HEK293 (cell line): Measurements from ENCODE around the gene IL17REL.
A peak's percentile ranks its signal among the peaks of the same experiment; 100 is the strongest.

ENCODE experiments used
- CTCF ChIA-PET: fragments of 350-600 bp; formaldehyde crosslinking; extraction: SDS; loops from one replicate; lab custom pipeline; 2021; ENCODE audit warnings: antibody characterized with exemption; lab: Yijun Ruan, JAX
- POLR2A ChIA-PET: fragments of 300-600 bp; formaldehyde crosslinking; extraction: SDS; loops from one replicate; lab custom pipeline; 2020; ENCODE audit warnings: antibody characterized with exemption, inconsistent platforms; lab: Yijun Ruan, JAX
- H3K27ac ChIP-seq: fragments of 200-500 bp; sonication (Bioruptor generic); 2 replicates; pipeline ENCODE4 v1.5.1; 2014; ENCODE audit warnings: low read depth, low read length, control low read depth, inconsistent platforms; ENCODE audit errors: extremely low read depth
- H3K36me3 ChIP-seq, 2 experiments: fragments of 200-500 bp in 1 of 2; sonication (Bioruptor generic) in 1 of 2; 1 replicate in 1 of 2; 2 replicates in 1 of 2; pipeline ENCODE4 v1.5.1; 2014 to 2017; ENCODE audit warnings: inconsistent platforms in 2 of 2, low read length in 2 of 2; ENCODE audit not compliant: control insufficient read depth in 2 of 2, insufficient read depth in 1 of 2
- H3K4me1 ChIP-seq: fragments of 200-500 bp; sonication (Bioruptor generic); 2 replicates; pipeline ENCODE4 v1.5.1; 2014; ENCODE audit warnings: mild to moderate bottlenecking, low read length, inconsistent platforms; ENCODE audit not compliant: control insufficient read depth, insufficient read depth
- H3K4me3 ChIP-seq: 2 replicates; pipeline ENCODE4 v1.5.1; 2011; ENCODE audit warnings: low read depth, mild to moderate bottlenecking, control low read depth, low read length, moderate library complexity
- H3K9me3 ChIP-seq: fragments of 200-500 bp; sonication (Bioruptor generic); 2 replicates; pipeline ENCODE4 v1.5.1; 2014; ENCODE audit warnings: low read depth, low read length, inconsistent platforms; ENCODE audit not compliant: control insufficient read depth, insufficient read depth
- ATF2 ChIP-seq: fragments of 450-650 bp; formaldehyde crosslinking; IDR thresholded peaks from 2 replicates; pipeline ENCODE4 v1.5.1; 2016; ENCODE audit warnings: missing biosample characterization, missing genetic modification characterization, low read depth
- BCL11A ChIP-seq: fragments of 450-650 bp; formaldehyde crosslinking; IDR thresholded peaks from 2 replicates; pipeline ENCODE4 v1.5.1; 2016; ENCODE audit warnings: low read depth, missing biosample characterization, missing genetic modification characterization
- EGR2 ChIP-seq: fragments of 450-650 bp; formaldehyde crosslinking; IDR thresholded peaks from 2 replicates; pipeline ENCODE4 v1.5.1; 2016; ENCODE audit warnings: low read depth, missing biosample characterization, missing genetic modification characterization
- GLIS1 ChIP-seq: fragments of 450-650 bp; formaldehyde crosslinking; IDR thresholded peaks from 2 replicates; pipeline ENCODE4 v1.5.1; 2016; ENCODE audit warnings: missing biosample characterization, missing genetic modification characterization
- GLIS2 ChIP-seq: fragments of 450-650 bp; formaldehyde crosslinking; IDR thresholded peaks from 2 replicates; pipeline ENCODE4 v1.5.1; 2016; ENCODE audit warnings: missing biosample characterization, missing genetic modification characterization
- OSR2 ChIP-seq: fragments of 450-650 bp; formaldehyde crosslinking; IDR thresholded peaks from 2 replicates; pipeline ENCODE4 v1.5.1; 2016; ENCODE audit warnings: missing biosample characterization, missing genetic modification characterization
- SCRT2 ChIP-seq: fragments of 450-650 bp; formaldehyde crosslinking; IDR thresholded peaks from 2 replicates; pipeline ENCODE4 v1.5.1; 2016; ENCODE audit warnings: missing biosample characterization, missing genetic modification characterization
- ZBTB44 ChIP-seq: fragments of 450-650 bp; IDR thresholded peaks from 2 replicates; pipeline ENCODE4 v1.5.1; 2018; ENCODE audit warnings: missing biosample characterization, mild to moderate bottlenecking, missing genetic modification characterization
- ZBTB49 ChIP-seq: fragments of 450-650 bp; formaldehyde crosslinking; IDR thresholded peaks from 2 replicates; pipeline ENCODE4 v1.5.1; 2016; ENCODE audit warnings: missing biosample characterization, missing genetic modification characterization, low read depth
- ZFHX2 ChIP-seq: fragments of 450-650 bp; formaldehyde crosslinking; conservative IDR thresholded peaks from 2 replicates; pipeline ENCODE4 v1.5.1; 2016; ENCODE audit warnings: missing biosample characterization, missing genetic modification characterization
- ZNF112 ChIP-seq: fragments of 450-650 bp; formaldehyde crosslinking; IDR thresholded peaks from 2 replicates; pipeline ENCODE4 v1.5.0; 2017; ENCODE audit warnings: missing biosample characterization, missing genetic modification characterization
- ZNF133 ChIP-seq: fragments of 450-650 bp; formaldehyde crosslinking; IDR thresholded peaks from 2 replicates; pipeline ENCODE4 v1.5.1; 2016; ENCODE audit warnings: missing biosample characterization, missing genetic modification characterization
- ZNF148 ChIP-seq: fragments of 450-650 bp; formaldehyde crosslinking; IDR thresholded peaks from 2 replicates; pipeline ENCODE4 v1.5.0; 2017; ENCODE audit warnings: missing biosample characterization, missing genetic modification characterization, borderline replicate concordance
- ZNF174 ChIP-seq: fragments of 450-650 bp; formaldehyde crosslinking; IDR thresholded peaks from 2 replicates; pipeline ENCODE4 v1.5.0; 2017; ENCODE audit warnings: missing biosample characterization, mild to moderate bottlenecking, missing genetic modification characterization
- ZNF423 ChIP-seq: fragments of 450-650 bp; formaldehyde crosslinking; IDR thresholded peaks from 2 replicates; pipeline ENCODE4 v1.5.1; 2016; ENCODE audit warnings: missing biosample characterization, missing genetic modification characterization
- ZNF514 ChIP-seq: fragments of 450-650 bp; formaldehyde crosslinking; IDR thresholded peaks from 2 replicates; pipeline ENCODE4 v1.5.1; 2016; ENCODE audit warnings: missing biosample characterization, missing genetic modification characterization
- ZNF549 ChIP-seq: fragments of 450-650 bp; IDR thresholded peaks from 2 replicates; pipeline ENCODE4 v1.5.1; 2018; ENCODE audit warnings: missing biosample characterization, missing genetic modification characterization, mild to moderate bottlenecking, inconsistent platforms, moderate library complexity
- ZNF623 ChIP-seq: fragments of 450-650 bp; formaldehyde crosslinking; IDR thresholded peaks from 2 replicates; pipeline ENCODE4 v1.5.1; 2016; ENCODE audit warnings: missing biosample characterization, missing genetic modification characterization
- ZNF664 ChIP-seq: fragments of 450-650 bp; formaldehyde crosslinking; IDR thresholded peaks from 2 replicates; pipeline ENCODE4 v1.5.1; 2016; ENCODE audit warnings: missing biosample characterization, missing genetic modification characterization
- ZNF785 ChIP-seq: fragments of 450-650 bp; formaldehyde crosslinking; IDR thresholded peaks from 2 replicates; pipeline ENCODE4 v1.5.1; 2016; ENCODE audit warnings: missing biosample characterization, missing genetic modification characterization
- ZNF837 ChIP-seq: fragments of 450-650 bp; formaldehyde crosslinking; IDR thresholded peaks from 2 replicates; pipeline ENCODE4 v1.5.1; 2016; ENCODE audit warnings: missing biosample characterization, missing genetic modification characterization

Gene IL17REL

GRCh38 chr22:49969751-49970527 lies 42.6 kb downstream of the IL17REL start:
- peaks cover 0 to 7% of the 10 kb centered on the region in 2 experiments; a peak in 1 of 3 replicates for H3K36me3 ChIP-seq
- POLR2A ChIA-PET: interaction anchor here (1.0 to 1.9 kb wide), 3 partner anchors 8 to 60 kb away, joined by 4 to 26 read pairs (median 5); partner anchors contain the start of gene PIM3
- no peak overlapping the region for H3K4me3 ChIP-seq
- no peaks in the 10 kb centered on the region for H3K9me3 ChIP-seq
- H3K27ac ChIP-seq: peak overlapping the region; percentile 61; the same call in 1 of the 2 replicates
- peaks cover 3% of the 10 kb centered on the region; the same call in 1 of the 2 replicates for H3K4me1 ChIP-seq
- CTCF ChIA-PET: interaction anchor here (0.6 to 1.3 kb wide), 2 partner anchors 39 to 274 kb away, joined by 3 to 4 read pairs; no protein-coding TSS in a partner anchor
- peak; percentile 69 for TF ChIP-seq ZFHX2 (tag by site-specific recombination)
- TF ChIP-seq ATF2: no peak
- peak; percentile 39; the same call in 1 of the 2 replicates for TF ChIP-seq GLIS2 (tag by site-specific recombination)
- no peak for TF ChIP-seq ZNF148 (tag by site-specific recombination)
- peak; percentile 100 for TF ChIP-seq ZNF623 (tag by site-specific recombination)
- peak; percentile 54 for TF ChIP-seq EGR2 (tag by site-specific recombination)
- TF ChIP-seq ZNF514: no peak

- H3K4me1 ChIP-seq: peaks cover 3% of the 10 kb centered on the region; the same call in 1 of the 2 replicates
- ChIA-PET CTCF (interaction anchor here (0.5 to 2.8 kb wide), 4 partner anchors 38 to 184 kb away, joined by 3 to 7 read pairs (median 4); no protein-coding TSS in a partner anchor), POLR2A (interaction anchor here (1.4 kb wide), 1 partner anchor 9 kb away, joined by 4 read pairs; the partner anchor contains the start of gene PIM3)
- peaks cover under 1 to 16% of the 10 kb centered on the region in 2 experiments; a peak in 1 of 3 replicates for H3K36me3 ChIP-seq
- no peak overlapping the region for H3K4me3 ChIP-seq
- no peak overlapping the region for H3K27ac ChIP-seq
- H3K9me3 ChIP-seq: no peaks in the 10 kb centered on the region
- TF ChIP-seq GLIS1 (tag by site-specific recombination) (peak; percentile 60), ZNF664 (tag by site-specific recombination) (no peak), ZBTB49 (tag by site-specific recombination) (no peak), OSR2 (tag by site-specific recombination) (no peak), ZNF837 (tag by site-specific recombination) (no peak), ZNF112 (tag by site-specific recombination) (no peak), ZNF514 (no peak), GLIS2 (tag by site-specific recombination) (no peak; the same call in 1 of the 2 replicates), ZNF423 (tag by site-specific recombination) (no peak), ZBTB44 (tag by site-specific recombination) (no peak), ZNF174 (tag by site-specific recombination) (no peak), ZNF785 (no peak), ZNF549 (tag by site-specific recombination) (no peak), BCL11A (tag by site-specific recombination) (peak; percentile 16; the same call in 1 of the 2 replicates), ZNF133 (tag by site-specific recombination) (no peak), SCRT2 (tag by site-specific recombination) (peak; percentile 31; the same call in 1 of the 2 replicates)
Measured at GRCh38 chr22:49968831-49969661, 43.5 kb downstream of the IL17REL start.
